GM12878 (cell line): ENCODE data around the gene TBCB. TPM values are rescaled to one million over a fixed set of nuclear protein-coding genes. Genes with fewer than 3 reads are reported as not detected.

ENCODE experiments used
- CEBPZ ChIP-seq: fragments of 150-350 bp; IDR thresholded peaks from 2 replicates; pipeline ENCODE4 v1.6.1; 2016; ENCODE audit warnings: low read depth, low read length
- CHD4 ChIP-seq: fragments of 200-600 bp; sonication (generic); IDR thresholded peaks from 2 replicates; pipeline ENCODE4 v1.6.1; 2016; ENCODE audit warnings: mild to moderate bottlenecking
- CREB1 ChIP-seq: IDR thresholded peaks from 2 replicates; pipeline ENCODE4 v1.6.1; 2012; ENCODE audit warnings: low read depth, mild to moderate bottlenecking, inconsistent platforms
- CUX1 ChIP-seq: IDR thresholded peaks from 2 replicates; pipeline ENCODE4 v1.6.1; 2012; ENCODE audit warnings: improper control_type of control experiment, low read depth, low read length; ENCODE audit not compliant: insufficient replicate concordance
- NKRF ChIP-seq: fragments of 450-650 bp; conservative IDR thresholded peaks from 2 replicates; pipeline ENCODE4 v1.6.1; 2017; ENCODE audit warnings: mild to moderate bottlenecking, moderate library complexity
- ZZZ3 ChIP-seq: IDR thresholded peaks from 2 replicates; pipeline ENCODE4 v1.6.1; 2011; ENCODE audit warnings: low read depth; ENCODE audit not compliant: control insufficient read depth, insufficient read length
- polyA plus RNA-seq, 11 experiments: library from polyadenylated mRNA; depleted of rRNA in 4 of 11; unstranded in 6 of 11; stranded (reverse) in 5 of 11; fragments of >200 nt; fragmentation: Nextera tagmentation in 4 of 11; fragmentation: Illumina TruSeq in 1 of 11; extraction: Ambion mirVana in 4 of 11; extraction: Trizol in 1 of 11; gene quantifications; 1 replicate in 1 of 11; 2 replicates in 10 of 11; pipeline versions ENCODE4 v1.2.1 to v1.2.3, GENCODE V29; 2011 to 2016; ENCODE audit warnings: inconsistent platforms in 2 of 11, missing spikeins in 2 of 11, low read depth in 1 of 11
- total RNA-seq, 4 experiments: library from RNA; depleted of rRNA in 3 of 4; stranded (reverse); fragments of >200 nt in 3 of 4; fragmentation: Illumina TruSeq in 1 of 4; extraction: Trizol in 1 of 4; gene quantifications; 2 replicates each; pipeline versions ENCODE4 v1.2.1 to v1.2.3, GENCODE V29; 2013 to 2021

The TBCB gene
- total and polyA plus RNA-seq, 10 of the 15 experiments (the other 5 are each of a cell fraction or from before 2014, with no cell fraction given): 9.4 to 193 (median 126) TPM

GRCh38 chr19:36093687-36094086 lies 21.6 kb upstream of the TBCB start (continued):
- TF ChIP-seq CUX1 (no peak), CREB1 (no peak), CHD4 (no peak), ZZZ3 (no peak), NKRF (no peak), CEBPZ (no peak)
